ENCODE data around the gene SP140.
A peak's percentile ranks its signal among the peaks of the same experiment; 100 is the strongest.
"Not testable (repeated sequence)": the region's sequence is repeated elsewhere in the genome, so short reads cannot be mapped to it uniquely, and the experiment has no call there.

SP140 gene

DNA sequence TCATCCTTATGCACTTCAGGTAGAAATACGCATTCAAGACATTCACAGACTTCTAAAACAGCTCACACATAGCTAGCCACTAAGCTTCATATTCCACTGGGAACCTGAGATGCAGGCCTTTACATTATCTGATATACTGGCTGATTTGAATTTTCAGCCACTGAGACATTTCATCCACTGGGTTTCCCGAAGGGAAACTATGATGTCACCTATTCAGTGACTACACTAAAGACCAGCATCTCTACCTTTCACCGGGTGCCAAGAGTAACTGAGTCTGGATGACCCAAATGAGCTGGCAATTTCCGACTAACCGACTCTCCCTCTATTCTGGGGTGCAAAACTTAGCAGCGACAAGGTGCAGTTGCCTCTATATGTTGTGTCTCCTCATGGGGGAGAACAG, 69.7 kb downstream of the SP140 start:
- no peak for DNase-seq

DNA sequence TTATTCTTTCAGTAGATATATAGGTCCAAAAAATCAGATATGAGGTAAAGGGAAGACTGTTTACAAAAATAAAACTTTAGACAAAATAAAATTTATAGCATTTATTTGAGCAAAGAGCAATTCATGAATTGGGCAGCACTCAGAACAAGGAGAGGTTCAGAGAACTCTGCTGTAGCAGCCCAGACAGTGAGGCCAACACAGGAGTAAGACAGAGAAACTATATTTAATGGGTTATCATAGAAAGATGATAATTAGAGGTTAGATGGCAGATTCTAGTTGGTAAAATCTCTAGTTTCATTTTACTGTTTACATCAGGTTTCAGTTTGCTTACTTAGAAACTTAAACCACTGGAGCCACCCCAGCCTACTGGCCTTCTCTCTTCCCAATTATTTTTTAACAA, 71.4 kb downstream of the SP140 start:
- no peak for DNase-seq

DNA sequence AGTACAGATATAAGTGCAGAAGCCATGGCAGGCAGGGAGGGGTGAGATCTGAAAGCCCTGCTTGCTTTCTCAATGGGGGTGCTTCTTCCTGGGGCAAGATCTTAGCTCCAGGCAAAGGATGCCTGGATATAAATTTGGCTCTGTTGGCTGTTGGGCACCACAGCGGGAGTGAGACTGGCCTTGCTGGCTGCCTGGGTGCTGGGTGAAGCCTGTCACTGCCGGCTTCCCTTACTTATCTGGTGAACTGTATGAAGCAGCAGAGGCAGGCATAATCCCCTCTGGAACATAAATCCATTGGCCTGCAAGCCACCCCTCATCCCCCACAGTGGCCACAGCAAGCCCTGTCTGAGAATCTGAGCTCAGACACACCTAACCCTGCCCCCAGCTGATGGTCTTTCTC, 74.1 kb downstream of the SP140 start:
- DNase-seq = no peak

DNA sequence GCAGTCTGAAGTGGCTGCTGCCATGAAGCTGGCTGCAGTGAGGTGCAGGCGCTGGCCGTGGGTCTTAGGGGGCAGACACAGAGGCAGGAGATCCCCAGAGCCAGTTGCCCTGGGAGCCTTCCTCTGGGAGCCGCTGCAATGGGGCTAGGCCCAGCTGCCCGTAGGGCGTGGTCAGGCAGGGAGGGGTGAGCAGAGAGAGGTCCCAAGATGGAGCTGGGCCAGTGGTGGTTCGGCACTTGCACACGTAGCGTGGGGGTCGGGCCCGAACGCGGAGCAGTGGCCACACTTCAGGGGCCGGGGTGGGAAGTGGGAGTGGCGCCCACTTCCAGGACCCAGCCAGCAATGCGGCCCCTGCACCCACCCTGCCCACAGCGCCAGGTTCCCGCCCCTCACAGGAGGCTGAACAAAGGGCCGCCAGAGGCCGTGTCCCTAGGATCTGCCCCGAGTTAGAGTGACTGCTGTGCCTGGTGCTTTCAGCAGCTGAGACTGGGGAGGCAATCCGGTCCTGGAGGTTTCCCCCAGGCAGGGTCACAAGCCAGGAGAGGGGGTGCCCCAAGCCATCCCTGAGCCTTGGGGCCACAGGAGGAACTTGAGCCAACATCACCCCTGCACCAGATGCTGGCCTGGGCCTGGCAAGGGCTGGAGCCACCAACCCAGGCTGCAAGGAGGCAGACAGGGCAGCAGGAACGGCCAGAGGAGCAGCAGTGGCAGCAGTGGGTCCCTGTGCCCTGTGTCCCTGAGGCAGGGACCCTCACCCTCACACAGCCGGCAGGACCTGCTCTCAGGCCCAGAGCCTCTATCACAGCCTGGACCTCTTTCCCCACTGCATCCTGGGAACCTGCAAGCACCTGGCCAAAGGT, 80.1 kb downstream of the SP140 start:
- DNase-seq = no peak

DNA sequence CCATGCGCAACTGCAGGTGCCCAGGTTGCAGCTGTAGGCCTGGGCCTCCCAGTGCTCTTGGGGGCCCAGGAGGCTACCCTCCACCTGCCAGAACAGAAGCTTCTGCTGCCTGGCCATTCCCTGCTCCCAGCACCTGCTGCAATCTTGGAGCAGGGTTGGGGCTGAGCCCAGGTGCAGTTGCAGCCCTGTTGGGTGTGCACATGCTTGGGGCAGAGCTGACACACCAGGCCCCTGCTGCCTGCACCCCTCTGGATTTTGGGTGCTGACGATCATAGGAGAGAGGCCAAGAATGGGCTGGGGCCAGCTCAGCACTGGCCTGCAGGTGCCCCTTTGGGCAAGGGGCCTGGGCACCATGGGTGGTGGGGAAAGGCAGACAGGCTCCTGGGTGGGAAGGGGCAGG, 80.9 kb downstream of the SP140 start:
- DNase-seq = no peak

DNA sequence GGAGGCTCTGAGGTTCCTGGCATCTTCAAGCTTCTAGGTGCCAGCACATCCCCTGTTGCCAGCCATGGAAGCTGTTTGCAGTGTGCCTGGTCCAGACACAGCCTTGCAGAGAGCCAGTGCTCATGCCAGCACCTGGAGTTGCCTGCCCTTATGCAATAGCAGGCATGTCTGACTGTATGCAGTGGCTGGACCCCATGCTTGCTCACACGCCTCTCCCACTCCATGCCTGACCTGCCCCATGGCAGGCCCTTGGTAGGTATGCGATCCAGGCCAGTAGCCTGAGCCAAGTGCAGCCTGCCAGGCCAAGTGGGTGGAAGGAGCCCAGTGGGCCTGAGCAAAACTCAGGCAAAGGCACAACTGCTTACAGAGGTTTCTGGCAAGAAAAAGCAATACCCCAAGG, 81.9 kb downstream of the SP140 start:
- no peak for DNase-seq

DNA sequence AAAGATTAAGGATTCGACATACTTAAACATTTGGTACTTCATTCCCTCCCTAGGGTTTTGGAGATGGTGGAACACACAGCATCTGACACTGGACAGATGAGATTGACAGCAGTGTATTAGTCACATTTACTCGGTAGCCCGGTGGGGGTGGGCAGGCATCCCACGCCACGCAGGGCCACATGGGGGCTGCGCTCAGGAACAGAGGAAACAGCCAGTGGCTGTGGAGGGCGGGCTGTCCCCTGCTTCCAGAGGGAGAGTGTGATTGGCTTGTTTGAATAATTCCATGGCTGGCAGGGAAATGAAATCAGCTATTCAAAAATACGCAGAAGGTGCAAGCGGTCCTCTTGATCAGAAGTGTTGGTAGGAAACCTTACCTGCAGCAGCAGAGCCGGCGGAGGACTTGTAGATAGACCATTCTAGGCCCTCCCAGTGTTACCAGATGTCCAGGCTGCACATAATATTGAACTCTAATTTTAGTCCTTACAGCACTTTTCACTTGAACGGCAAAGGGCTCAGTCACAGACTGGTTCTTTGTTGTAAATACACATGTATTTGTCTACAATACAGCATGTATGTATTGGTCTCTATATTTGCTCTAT, 83.0 kb downstream of the SP140 start:
- DNase-seq = no peak

DNA sequence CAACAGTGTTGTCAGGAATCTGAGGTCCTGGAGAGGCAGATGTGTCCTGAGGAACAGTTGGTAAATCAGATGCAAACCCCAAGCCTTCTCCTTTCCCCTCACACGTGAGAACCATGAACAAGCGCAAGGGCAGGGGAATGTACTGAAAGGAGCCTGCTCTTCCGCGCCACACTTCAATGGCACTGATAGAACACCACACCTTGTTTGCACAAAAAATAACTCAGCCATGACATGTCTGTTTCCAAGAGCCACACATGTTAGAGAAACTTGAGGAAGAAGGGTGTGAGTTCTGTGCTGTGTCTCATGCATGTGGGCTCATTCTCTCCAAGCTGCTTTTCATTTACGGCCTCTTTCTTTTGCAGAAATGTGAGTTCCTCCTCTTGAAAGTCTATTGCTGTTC, 85.3 kb downstream of the SP140 start:
- not testable (repeated sequence) for DNase-seq

DNA sequence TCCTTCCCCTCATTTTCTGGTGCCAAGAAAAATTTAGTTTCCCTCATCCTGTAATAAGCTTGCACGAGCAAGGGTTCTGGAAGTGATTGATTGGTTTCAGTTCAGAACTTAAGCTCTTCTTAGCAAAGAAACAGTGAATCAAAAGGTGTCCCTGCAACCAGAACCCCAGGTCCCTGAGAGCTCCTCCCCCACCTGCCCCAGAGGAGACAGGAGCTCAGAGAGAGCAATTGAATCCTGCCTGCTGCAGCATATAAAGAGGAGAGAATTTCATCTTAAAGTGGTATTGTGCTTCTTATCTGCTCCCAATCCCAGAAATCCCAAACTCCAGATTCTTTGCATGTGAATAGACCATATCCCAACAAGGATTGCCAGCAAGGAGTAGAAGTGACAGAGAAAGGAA, 86.1 kb downstream of the SP140 start:
- not testable (repeated sequence) for DNase-seq

DNA sequence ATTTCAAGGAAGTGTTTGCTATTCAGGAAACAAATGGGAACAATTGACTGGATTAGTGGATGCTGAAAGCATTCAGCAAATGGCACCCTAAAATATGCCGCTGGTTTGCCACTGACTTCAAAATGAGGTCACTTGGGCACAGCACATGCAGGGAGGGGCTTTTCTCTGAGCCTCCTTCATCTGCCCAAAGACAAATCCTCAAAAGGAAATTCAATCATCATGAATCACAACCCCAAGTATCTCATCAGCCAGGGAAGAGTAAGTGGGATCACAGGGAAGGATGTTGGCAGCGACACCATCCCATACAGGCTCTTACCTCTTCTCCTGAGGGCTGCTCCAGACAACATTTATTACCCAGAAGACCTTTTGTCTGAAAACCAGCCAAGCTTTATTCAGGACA, 87.1 kb downstream of the SP140 start:
- no peak for DNase-seq

DNA sequence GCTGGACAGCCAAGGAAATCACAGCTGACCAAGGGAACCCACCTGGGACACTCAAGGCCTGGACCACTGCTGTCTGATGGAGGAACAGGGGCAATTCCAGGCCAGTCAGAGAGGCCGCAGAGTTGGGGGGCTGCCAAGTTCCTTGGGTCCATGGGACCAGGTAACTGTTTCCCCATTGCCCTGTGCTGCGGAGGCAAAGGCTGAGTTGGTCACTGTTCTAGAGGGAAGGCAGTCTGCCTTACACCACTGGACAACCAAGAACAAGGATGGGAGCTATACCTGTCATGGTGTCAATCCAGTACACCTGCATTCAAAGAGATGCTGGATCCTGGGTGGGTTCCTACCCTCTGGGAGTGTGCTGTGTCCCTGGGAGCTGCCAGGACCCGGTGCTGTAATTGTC, 91.8 kb downstream of the SP140 start:
- DNase-seq = no peak

DNA sequence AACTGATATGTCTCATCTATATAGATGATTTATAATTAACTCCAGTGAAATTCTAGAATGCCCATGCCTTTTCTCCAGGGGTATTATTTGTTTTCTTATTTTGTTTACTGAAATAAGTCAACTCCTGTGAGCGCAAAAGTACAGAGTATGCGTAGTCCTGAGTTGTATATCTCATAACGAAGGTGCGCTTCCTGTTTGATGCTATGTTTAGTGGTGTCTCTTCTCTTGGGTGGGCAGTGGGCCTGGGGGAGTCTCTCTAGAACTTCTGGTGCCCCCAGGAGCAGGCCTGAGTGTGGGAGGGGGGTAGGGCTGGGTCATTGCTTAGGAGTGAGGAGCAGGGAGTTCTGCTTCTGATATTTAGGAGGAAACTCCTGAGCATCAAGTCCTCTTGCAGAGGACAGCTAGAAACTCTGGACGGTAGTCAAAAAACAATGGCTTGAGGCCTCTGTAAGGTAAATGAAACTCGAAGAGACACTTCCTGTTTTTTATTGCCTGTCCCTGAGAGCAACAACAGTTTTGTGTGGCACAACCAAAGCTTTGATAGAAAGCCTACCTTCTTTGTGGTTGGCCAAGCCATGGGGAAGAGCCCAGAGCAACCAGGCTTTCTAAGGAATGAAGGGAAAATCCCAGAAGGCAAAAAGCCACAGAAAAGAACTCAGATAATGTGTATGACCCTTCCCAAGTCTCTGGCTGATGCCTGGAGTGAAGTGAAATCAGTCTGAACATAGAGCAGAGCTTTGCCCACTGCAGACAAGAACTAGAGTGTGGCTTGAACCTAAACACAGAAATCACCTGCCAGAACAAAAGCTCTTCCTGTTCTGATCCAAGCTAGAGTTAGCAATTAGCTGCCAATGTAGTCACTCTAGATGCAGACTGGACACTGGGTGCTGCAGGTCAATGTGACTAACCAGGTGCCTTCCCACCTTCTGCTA, 92.9 kb downstream of the SP140 start:
- DNase-seq = peak in 1 of 2 experiments; percentile 35

DNA sequence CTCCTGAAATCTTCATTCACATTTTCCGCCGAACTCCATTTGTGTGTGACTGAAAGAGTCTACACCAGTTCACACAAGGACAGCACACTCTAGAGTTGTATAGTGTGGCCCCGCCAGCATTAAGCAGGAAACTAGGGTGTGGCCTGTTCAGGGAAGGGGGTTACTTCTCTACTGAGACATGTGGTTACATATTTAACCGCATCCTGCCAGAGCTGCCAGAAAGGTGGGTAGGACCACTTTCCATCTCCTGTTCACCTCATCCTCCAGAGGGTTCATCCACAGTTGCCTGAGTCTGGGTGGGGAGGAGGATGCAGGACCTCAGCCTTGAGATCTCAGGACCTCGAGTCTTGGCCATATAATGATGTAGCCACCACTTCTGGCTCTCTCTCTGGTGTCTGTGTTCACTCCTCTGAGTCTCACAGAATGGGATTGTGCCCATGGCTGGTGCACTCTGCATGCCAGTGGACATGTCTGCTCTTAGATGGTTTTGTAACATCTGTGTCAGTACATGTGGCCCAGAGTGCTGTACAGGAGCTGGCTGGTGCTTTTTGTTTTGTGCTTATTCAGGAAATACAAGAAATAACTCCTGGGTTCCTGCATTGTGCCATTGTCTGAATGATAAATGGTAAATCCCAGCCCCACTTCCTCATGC, 93.8 kb downstream of the SP140 start:
- DNase-seq = peak; percentile 61 to 70

DNA sequence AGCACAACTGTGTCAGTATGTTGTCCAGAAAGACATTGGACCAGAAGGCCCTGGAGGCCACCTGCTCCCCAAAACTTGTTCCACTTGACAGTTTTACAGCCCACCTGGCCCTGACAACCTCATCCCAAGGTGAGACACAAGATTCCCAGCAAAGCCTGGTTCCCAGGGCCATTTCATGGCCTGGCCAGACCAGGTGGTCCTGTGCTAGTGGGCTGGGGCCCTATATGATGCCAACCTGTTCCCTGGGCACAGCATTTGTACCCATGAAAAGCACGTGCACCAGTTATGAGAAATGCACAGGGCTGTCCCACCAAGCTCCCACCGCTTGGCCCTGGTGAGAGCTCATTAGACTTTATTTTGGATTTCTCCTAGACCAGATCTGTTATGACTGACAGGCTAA, 95.5 kb downstream of the SP140 start:
- DNase-seq = no peak

DNA sequence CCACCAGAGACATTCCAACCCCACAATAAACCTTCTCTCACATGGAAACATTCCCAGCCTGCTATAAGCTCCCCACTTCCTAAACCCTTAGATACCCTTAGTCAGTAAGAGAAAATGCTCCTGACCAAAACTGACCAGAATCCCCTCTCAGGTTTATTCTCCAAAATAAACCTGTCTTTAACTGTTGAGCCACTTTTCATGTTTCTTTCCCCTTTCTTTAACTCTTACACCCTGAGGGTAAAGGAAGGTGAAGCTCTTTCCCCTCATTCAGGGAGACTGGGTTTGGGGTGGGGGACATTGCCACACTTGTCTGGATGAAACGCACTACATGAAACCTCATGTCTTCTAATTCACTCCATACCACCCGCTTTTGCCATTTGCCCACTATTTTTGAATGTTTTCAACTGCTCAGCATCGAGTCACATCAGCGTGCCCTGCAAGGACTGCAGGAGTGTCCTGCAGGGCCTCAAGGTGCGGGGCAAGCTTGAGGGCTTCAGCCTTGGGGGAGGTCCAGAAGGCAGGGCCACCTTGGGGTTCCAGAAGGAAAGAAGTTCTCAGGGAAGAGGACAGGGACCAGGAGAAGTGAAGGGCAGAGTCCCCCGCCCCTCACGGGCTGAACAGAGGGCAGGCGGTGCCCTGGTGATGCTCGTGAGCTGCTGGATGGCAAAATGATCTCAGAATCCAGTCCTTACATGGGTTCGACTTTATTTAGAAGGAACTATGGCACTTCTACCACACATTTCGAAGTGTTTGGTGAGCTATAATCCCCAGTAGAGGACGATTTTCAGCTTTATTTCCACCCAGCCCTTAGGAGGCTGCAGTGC, 97.2 kb downstream of the SP140 start:
- DNase-seq = no peak

DNA sequence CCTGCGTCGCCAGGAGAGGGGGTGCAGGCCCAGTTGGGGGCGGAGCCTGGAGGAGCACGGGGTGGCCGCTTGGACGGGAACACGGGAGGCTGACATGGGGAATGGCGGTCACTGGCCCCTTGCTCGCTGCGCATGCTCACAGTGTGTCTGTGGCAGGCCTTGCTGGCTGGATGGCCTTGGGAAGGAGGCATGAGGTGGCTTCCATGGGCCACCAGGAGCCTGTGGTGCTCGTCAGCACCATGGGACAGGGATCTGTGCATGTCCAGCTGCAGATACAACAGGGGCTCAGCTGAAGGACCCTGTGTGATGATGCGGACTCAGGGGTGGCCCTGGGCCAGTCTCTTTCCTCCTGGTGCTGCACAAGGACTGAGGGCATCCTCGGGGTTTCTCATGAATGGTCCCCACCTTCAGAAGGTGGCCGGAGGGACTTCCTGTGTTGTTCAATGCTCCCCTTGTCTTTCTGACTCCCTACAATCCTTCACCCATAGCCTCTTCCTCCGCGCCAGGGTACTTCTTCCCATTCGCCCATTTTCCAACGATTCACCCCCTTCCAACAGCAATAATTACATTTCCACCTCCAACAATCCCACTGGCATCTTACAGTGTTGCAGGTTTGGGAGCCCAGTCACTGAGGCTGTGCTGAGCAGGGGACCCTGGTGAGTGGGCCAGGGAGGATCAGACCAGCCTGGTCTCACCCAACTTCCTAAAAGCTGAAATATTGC, 98.0 kb downstream of the SP140 start:
- peak; percentile 51 to 61 for DNase-seq

DNA sequence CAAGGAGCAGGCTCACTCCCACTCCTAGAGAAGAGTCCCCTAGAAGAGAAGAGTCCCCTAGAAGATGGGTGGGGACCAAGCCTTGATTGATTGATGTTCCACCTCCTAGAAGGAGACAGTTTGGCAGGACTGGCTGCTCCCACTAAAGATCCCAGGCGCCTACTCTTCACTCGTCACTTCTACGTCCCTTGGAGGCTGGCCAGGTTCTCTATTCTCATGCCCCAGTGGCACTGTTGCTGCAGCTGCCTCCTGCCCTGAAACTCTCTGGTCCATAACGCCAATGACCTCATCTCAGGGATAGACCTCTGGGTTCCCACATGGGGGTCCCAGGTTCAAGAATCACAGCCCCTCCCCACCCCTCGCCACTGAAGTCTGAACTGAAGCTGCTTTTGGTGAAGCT, 99.0 kb downstream of the SP140 start:
- DNase-seq = no peak

DNA sequence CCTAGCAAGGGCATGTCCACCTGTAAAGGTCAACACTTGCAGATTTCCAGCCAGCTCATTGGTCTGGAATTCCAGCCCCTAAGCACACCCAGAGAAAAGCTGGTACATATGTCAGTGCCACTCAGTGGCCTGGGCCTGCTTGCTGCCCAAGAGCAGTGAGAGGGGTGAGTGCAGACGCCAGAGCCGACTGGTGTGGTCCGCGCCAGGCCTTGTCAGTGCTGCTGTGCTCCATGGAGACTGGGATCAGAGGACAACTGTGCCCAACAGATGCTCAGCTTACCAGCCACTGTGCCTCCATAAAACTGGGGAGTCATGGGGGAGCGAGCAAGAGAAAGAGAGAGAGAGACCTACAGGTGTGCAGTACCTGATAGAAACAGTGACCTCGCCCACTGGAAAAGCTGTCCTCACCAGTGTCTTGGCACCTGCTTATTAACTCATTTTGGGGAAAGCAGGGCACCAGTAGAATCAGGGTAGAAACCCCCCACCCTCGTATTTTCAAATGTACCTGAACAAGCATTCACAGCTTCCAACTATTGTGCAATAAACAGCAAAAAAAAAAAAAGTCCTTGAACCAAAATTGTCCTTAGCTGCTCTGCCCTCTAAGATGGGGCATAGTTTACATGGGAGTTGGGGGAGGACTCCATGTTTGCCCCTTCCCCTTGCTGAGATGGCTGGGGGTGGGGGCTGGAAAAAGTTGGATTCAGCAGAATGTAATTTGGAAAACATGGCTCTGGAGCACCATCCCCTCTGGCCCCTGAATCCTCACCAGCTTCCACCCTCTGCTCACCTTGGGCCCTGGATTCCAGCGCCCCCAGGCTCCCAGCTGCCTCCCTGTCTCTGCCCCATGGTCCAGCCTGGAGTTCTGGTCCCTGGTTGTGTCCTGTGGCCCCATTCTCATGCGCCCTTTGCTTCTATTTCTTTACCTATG, 100.0 kb downstream of the SP140 start:
- no peak for DNase-seq

DNA sequence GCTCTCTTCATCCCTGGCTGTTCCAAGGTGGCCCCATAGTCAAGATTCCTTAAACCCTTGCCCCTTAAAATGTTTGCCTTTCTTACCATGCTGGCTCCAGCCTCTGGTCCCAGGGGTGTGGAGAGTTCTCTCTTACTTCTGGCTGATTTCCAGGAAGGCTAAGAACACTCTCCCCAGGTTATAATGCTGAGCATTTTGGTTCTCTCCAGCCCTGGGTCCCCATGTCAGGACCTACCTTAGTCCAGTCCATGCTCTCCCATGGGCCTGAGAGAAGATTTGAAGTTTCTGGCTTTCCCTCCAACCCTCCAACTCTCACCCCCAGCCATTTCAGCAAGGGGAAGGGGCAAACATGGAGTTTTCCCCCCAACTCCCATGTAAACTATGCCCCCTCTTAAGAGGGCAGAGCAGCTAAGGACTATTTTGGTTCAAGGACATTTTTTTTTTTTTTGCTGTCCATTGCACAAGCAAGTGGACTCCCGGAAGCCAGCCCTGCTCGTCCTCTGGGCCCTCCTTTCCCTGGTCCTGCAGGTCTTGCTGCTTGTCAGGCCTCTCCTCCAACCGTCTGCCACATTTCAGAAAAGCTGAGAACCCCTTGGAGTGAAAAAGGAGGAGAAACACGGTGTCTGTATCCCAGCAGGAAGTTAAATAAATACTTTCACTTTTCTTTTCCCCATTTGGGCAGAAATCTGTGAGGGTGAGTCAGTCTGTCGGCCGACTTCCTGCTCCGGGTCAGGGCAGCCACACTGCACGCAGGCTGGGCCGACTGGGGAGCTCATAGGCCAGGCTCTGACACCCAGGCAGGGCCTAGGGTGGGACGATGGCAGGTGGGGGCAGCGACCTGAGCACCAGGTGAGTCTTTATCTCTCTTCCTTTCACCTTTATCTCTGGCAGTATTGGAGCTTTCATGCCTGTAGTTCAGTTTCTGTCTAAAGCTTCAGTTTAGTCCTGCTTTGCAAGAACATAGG, 101.2 kb downstream of the SP140 start, which contains the start of gene SP140L:
SP140L (plus strand) TSS at position 741 of the 965 bp plus-strand sequence; CDS start at position 818, 77 bp downstream.
- peak; percentile 78 to 85 for DNase-seq
